ENCODE measurements around the gene PDIA6. TPM values are rescaled to one million over a fixed set of nuclear protein-coding genes. Genes with fewer than 3 reads are reported as not detected.
"Not testable (repeated sequence)": the region's sequence is repeated elsewhere in the genome, so short reads cannot be mapped to it uniquely, and the experiment has no call there.

PDIA6 gene
- total RNA-seq, 1 experiment from 2014 or later, result 271 TPM

GRCh38 chr2:10781746-10782145, 30.8 kb downstream of the PDIA6 start:
- no TSS peak for BruUV-seq (replicated peaks)
- ATAC-seq (no peak), DNase-seq (ENCODE audit: low read depth, low spot score) (no peak)
- in situ Hi-C loops (cut with HindIII; ENCODE audit: low pct_unique_long_range_greater_than_20kb, low sequenced_read_pairs) (no loop called here), intact Hi-C loops (cut with micrococcal nuclease; ENCODE audit: unreplicated experiment) (no loop called here)
- no peaks in the 10 kb centered on the region for H3K9me3 ChIP-seq (ENCODE audit: control insufficient read depth, insufficient read depth, low read depth, low read length)
- TF ChIP-seq CTCF (IDR thresholded peaks at IDR 0.05), result no peak
- TF ChIP-seq POLR2AphosphoS5 (IDR thresholded peaks at IDR 0.05; ENCODE audit: low read depth, low read length), result no peak
- no peak for TF ChIP-seq TCF7L2 (IDR thresholded peaks at IDR 0.05; ENCODE audit: low read depth, low read length)
- H3K36me3 ChIP-seq (ENCODE audit: control insufficient read depth, insufficient read depth, low read length), result peaks cover 30% of the 10 kb centered on the region
- H3K4me3 ChIP-seq (ENCODE audit: low read depth in 2 of 2, low read length in 2 of 2), result no peak overlapping the region
- ChIA-PET POLR2A (interaction anchor here (0.6 kb wide), 1 partner anchor 400 kb away, joined by 3 read pairs; no protein-coding TSS in a partner anchor), CTCF (interaction anchor here (0.7 kb wide), 1 partner anchor 896 kb away, joined by 4 read pairs; no protein-coding TSS in a partner anchor)
- no peaks in the 10 kb centered on the region for H3K27me3 ChIP-seq (ENCODE audit: control insufficient read depth, insufficient read depth, low read length)
- H3K4me1 ChIP-seq (ENCODE audit: control insufficient read depth, insufficient read depth, low read length), result peaks cover 5% of the 10 kb centered on the region; the same call in 1 of the 2 replicates
- H3K27ac ChIP-seq (ENCODE audit: low read length), result no peak overlapping the region

GRCh38 chr2:10780821-10781220, 31.8 kb downstream of the PDIA6 start:
- ATAC-seq; in situ Hi-C loops (cut with HindIII; ENCODE audit: low pct_unique_long_range_greater_than_20kb, low sequenced_read_pairs); H3K4me1 ChIP-seq (ENCODE audit: control insufficient read depth, insufficient read depth, low read length); H3K9me3 ChIP-seq (ENCODE audit: control insufficient read depth, insufficient read depth, low read depth, low read length); CTCF ChIA-PET; BruUV-seq (replicated peaks); POLR2A ChIA-PET; H3K27me3 ChIP-seq (ENCODE audit: control insufficient read depth, insufficient read depth, low read length); H3K27ac ChIP-seq (ENCODE audit: low read length); DNase-seq (ENCODE audit: low read depth, low spot score); intact Hi-C loops (cut with micrococcal nuclease; ENCODE audit: unreplicated experiment); H3K4me3 ChIP-seq (ENCODE audit: low read depth in 2 of 2, low read length in 2 of 2): not testable (repeated sequence)
- peaks cover 28% of the 10 kb centered on the region for H3K36me3 ChIP-seq (ENCODE audit: control insufficient read depth, insufficient read depth, low read length)

GRCh38 chr2:10780491-10780820, 32.1 kb downstream of the PDIA6 start:
- in situ Hi-C loops (cut with HindIII; ENCODE audit: low pct_unique_long_range_greater_than_20kb, low sequenced_read_pairs), result no loop called here
- H3K27me3 ChIP-seq (ENCODE audit: control insufficient read depth, insufficient read depth, low read length), result no peaks in the 10 kb centered on the region
- ChIA-PET CTCF (no interaction called here), POLR2A (no interaction called here)
- H3K4me1 ChIP-seq (ENCODE audit: control insufficient read depth, insufficient read depth, low read length), result peaks cover 5% of the 10 kb centered on the region; the same call in 1 of the 2 replicates
- H3K27ac ChIP-seq (ENCODE audit: low read length), result no peak overlapping the region
- no peaks in the 10 kb centered on the region for H3K9me3 ChIP-seq (ENCODE audit: control insufficient read depth, insufficient read depth, low read depth, low read length)
- peaks cover 28% of the 10 kb centered on the region for H3K36me3 ChIP-seq (ENCODE audit: control insufficient read depth, insufficient read depth, low read length)
- ATAC-seq, result no peak
- no TSS peak for BruUV-seq (replicated peaks)
- TF ChIP-seq REST (IDR thresholded peaks at IDR 0.05; ENCODE audit: insufficient read depth in 1 of 2, low read depth in 2 of 2, low read length in 1 of 2), result no peak
- TF ChIP-seq POLR2AphosphoS5 (IDR thresholded peaks at IDR 0.05; ENCODE audit: low read depth, low read length), result no peak
- no peak for TF ChIP-seq CTCF (IDR thresholded peaks at IDR 0.05)
- TF ChIP-seq SIN3A (IDR thresholded peaks at IDR 0.05; ENCODE audit: borderline replicate concordance, insufficient read depth, low read depth, low read length), result no peak
- no peak for TF ChIP-seq TCF7L2 (IDR thresholded peaks at IDR 0.05; ENCODE audit: low read depth, low read length)
- no peak for DNase-seq (ENCODE audit: low read depth, low spot score)
- no peak overlapping the region for H3K4me3 ChIP-seq (ENCODE audit: low read depth in 2 of 2, low read length in 2 of 2)
- intact Hi-C loops (cut with micrococcal nuclease; ENCODE audit: unreplicated experiment), result no loop called here
